Heart right ventricle (tissue), 16 donors: Measurements from ENCODE around the gene PLCL2. TPM values are rescaled to one million over a fixed set of nuclear protein-coding genes. Genes with fewer than 3 reads are reported as not detected.

Experiments used
- ATAC-seq, 8 donors: fragments of 200-7000 bp; cut with Tn5 transposase; one replicate each; pipeline ENCODE4 v1.9.1; 2020; ENCODE audit warnings: mild to moderate bottlenecking in 8 of 8, moderate library complexity in 8 of 8, moderate number of reproducible peaks in 1 of 8
- DNase-seq, 2 donors: peaks; one replicate each; pipeline ENCODE4 v3.0.0-alpha.2; 2020
- H3K27ac ChIP-seq, 10 donors: fragments of 200-600 bp; sonication (generic) in 2 of 10; one replicate each; pipeline versions ENCODE4 v1.5.0 to v1.8.0; 2020 to 2022; ENCODE audit warnings: mild to moderate bottlenecking in 3 of 10
- H3K27me3 ChIP-seq, 7 donors: fragments of 200-600 bp; one replicate each; pipeline ENCODE4 v1.8.0; 2021 to 2022; ENCODE audit warnings: mild to moderate bottlenecking in 2 of 7
- H3K36me3 ChIP-seq, 9 donors: fragments of 200-600 bp; sonication (generic) in 1 of 9; one replicate each; pipeline versions ENCODE4 v1.5.0 to v1.8.0; 2020 to 2022; ENCODE audit warnings: mild to moderate bottlenecking in 2 of 9
- H3K4me1 ChIP-seq, 9 donors: fragments of 200-600 bp; sonication (generic) in 1 of 9; one replicate each; pipeline versions ENCODE4 v1.5.0 to v1.8.0; 2020 to 2022; ENCODE audit warnings: mild to moderate bottlenecking in 4 of 9
- H3K4me3 ChIP-seq, 10 donors: fragments of 200-600 bp; sonication (generic) in 2 of 10; one replicate each; pipeline versions ENCODE4 v1.5.0 to v1.8.0; 2020 to 2022; ENCODE audit warnings: mild to moderate bottlenecking in 7 of 10, moderate library complexity in 2 of 10
- H3K9me3 ChIP-seq, 11 donors: fragments of 200-600 bp in 10 of 11; sonication (generic) in 2 of 11; one replicate each; pipeline versions ENCODE4 v1.5.0 to v1.8.0; 2013 to 2022; ENCODE audit warnings: mild to moderate bottlenecking in 2 of 11, control low read depth in 1 of 11, moderate library complexity in 1 of 11
- WGBS, 2 donors: extraction: QIAGEN DNeasy Blood & Tissue Kit; methylation state at CpG; one replicate each; pipeline ENCODE4 v1.1.7; 2013; ENCODE audit warnings: inconsistent platforms in 1 of 2; 5-methylcytosine and 5-hydroxymethylcytosine counted together
- intact Hi-C, 10 donors: fragments of 100-400 bp; cut with DNase I; formaldehyde crosslinking; loops; one replicate each; pipeline versions ENCODE4 v1.11.1 to v1.14.2; 2022
- polyA plus RNA-seq, 2 donors: library from polyadenylated mRNA; stranded (reverse); fragments of 200-250 nt; gene quantifications; one replicate each; pipeline ENCODE4 v1.2.3, GENCODE V29; 2013
- total RNA-seq, 10 donors: library from RNA; stranded (reverse); fragmentation: NEBNext Ultra II Directional in 3 of 10; extraction: Animal tissue kit (Norgen Biotek cat#: 25700) in 3 of 10; gene quantifications; one replicate each; pipeline versions ENCODE4 v1.2.1 to v1.2.4, GENCODE V29; 2021 to 2023
- TF ChIP-seq, protein P1 (sequence below), 9 donors: fragments of 200-600 bp; sonication (generic) in 2 of 9; IDR thresholded peaks; one replicate each; pipeline versions ENCODE4 v1.5.0 to v1.8.0; 2021 to 2022; ENCODE audit warnings: antibody characterized with exemption in 9 of 9, mild to moderate bottlenecking in 5 of 9, moderate library complexity in 1 of 9
- donor health status: Arrhythmogenic right ventricular cardiomyopathy.
- donor health status: ischemic (EF 13 %, LVEDD 7.1; RV severe dilation, severe dysfunction).
- donor health status: healthy with polysubstance abuse.
- donor health status: DM: no; HTN: yes; CAD: no.
- donor health status: DM: no; HTN: no; CAD: no.
- donor health status: ischemic (EF 25% LVEDD 6.9; RV normal size, moderate dysfunction).
- donor health status: ischemic (EF 25% LVEDD 5.7; RV mildly dilated, moderate dysfunction).
- donor health status: healthy.
- donor health status: DM: yes; HTN: yes; CAD: no.
- donor health status: Ischemic cardiomyopathy.
- donor health status: ischemic (EF 35%, LVEDD 5.7; RV mildly dilated, moderate dysfunction).
- donor health status: nonischemic (EF 11% LVEDD 7.7; RV severe dilation, severe dysfunction).
- donor health status: DM: yes; HTN: yes; CAD: no.
- donor health status: PGD.
- donor health status: ischemic (EF 29% LVEDD 5.4; RV normal size, mild dysfunction).
- donor health status: nonischemic (EF 23%, LVEDD 6.1; RV moderate dilation, normal function).

PLCL2 gene
- total and polyA plus RNA-seq, 12 donors: 8.7 to 79.8 (median 53.0) TPM

DNA sequence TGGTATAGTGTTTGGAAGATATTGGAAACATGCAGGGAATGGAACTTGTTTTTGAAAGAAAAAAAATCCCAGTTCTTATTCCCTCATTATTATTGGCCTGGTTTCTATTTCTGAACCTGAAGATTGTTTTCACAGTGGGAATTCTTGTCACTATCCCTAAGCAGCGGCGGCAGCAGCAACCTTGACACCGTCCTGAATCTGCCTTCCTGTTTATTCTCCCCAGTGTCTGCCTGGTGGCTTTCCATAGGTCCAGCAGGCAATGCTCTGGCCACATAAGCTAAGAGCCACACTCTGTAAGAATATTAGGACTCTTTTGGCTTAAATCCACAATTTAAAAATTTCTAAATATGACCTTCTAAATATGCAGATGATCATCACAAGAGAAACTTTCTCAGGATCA lies 178.0 kb downstream of the PLCL2 start:
- Histone ChIP-seq H3K4me3 (no peak overlapping the region), H3K27ac (peak overlapping the region in 2 of 10 donors; percentile 26 to 65), H3K9me3 (no peaks in the 10 kb centered on the region), H3K27me3 (no peaks in the 10 kb centered on the region), H3K36me3 (peaks cover 0 to 18% (median 0%) of the 10 kb centered on the region in 9 donors), H3K4me1 (peaks cover 0 to 26% (median 14%) of the 10 kb centered on the region in 9 donors)
- TF ChIP-seq, protein P1, sequence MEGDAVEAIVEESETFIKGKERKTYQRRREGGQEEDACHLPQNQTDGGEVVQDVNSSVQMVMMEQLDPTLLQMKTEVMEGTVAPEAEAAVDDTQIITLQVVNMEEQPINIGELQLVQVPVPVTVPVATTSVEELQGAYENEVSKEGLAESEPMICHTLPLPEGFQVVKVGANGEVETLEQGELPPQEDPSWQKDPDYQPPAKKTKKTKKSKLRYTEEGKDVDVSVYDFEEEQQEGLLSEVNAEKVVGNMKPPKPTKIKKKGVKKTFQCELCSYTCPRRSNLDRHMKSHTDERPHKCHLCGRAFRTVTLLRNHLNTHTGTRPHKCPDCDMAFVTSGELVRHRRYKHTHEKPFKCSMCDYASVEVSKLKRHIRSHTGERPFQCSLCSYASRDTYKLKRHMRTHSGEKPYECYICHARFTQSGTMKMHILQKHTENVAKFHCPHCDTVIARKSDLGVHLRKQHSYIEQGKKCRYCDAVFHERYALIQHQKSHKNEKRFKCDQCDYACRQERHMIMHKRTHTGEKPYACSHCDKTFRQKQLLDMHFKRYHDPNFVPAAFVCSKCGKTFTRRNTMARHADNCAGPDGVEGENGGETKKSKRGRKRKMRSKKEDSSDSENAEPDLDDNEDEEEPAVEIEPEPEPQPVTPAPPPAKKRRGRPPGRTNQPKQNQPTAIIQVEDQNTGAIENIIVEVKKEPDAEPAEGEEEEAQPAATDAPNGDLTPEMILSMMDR (IDR thresholded peaks at IDR 0.05): no peak
- intact Hi-C loops: no loop called here
- ATAC-seq (peak in 3 of 8 donors; percentile 46 to 60 (median 59)), DNase-seq (no peak)
- WGBS, 2 donors: 17 to 41% methylated on average over 3 of the region's 3 CpGs

GRCh38 chr3:17063596-17063995 lies 178.8 kb downstream of the PLCL2 start:
- TF ChIP-seq, protein P1 (IDR thresholded peaks at IDR 0.05): no peak
- Histone ChIP-seq H3K4me3 (no peak overlapping the region), H3K36me3 (peaks cover 0 to 27% (median 0%) of the 10 kb centered on the region in 9 donors), H3K4me1 (peaks cover 0 to 24% (median 14%) of the 10 kb centered on the region in 9 donors), H3K27ac (no peak overlapping the region), H3K27me3 (no peaks in the 10 kb centered on the region), H3K9me3 (no peaks in the 10 kb centered on the region)
- intact Hi-C loops: no loop called here
- WGBS, 2 donors: 85 to 90% methylated on average over 3 of the region's 3 CpGs
- DNase-seq (no peak), ATAC-seq (no peak)

DNA sequence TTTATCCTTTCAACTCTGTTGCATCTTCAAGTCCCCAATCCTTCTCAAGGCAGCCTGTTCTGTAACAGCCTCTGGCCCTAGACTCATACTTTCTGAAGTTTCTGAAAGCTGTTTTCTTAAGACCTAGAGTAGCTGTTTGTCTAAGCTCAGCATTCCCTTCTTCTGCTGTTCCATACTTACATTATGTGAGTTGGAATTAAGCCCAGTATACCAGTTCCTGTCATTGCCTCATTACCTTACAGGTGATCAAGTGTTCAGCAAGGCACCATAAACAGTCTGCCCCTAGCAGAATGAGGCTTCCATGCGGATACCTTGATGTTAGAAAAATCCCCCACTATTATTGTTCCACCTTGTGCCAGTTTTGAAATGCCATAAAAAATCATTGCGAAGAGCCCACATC lies 180.6 kb downstream of the PLCL2 start:
- Histone ChIP-seq H3K9me3 (no peaks in the 10 kb centered on the region), H3K4me3 (no peak overlapping the region), H3K27me3 (no peaks in the 10 kb centered on the region), H3K4me1 (peaks cover 0 to 27% (median 19%) of the 10 kb centered on the region in 9 donors), H3K36me3 (peaks cover 0 to 37% (median 0%) of the 10 kb centered on the region in 9 donors), H3K27ac (no peak overlapping the region)
- DNase-seq (no peak), ATAC-seq (no peak)
- intact Hi-C loops: no loop called here
- TF ChIP-seq, protein P1 (IDR thresholded peaks at IDR 0.05): no peak
- 97 to 99% methylated on average over 2 of the region's 2 CpGs for WGBS, 2 donors

DNA sequence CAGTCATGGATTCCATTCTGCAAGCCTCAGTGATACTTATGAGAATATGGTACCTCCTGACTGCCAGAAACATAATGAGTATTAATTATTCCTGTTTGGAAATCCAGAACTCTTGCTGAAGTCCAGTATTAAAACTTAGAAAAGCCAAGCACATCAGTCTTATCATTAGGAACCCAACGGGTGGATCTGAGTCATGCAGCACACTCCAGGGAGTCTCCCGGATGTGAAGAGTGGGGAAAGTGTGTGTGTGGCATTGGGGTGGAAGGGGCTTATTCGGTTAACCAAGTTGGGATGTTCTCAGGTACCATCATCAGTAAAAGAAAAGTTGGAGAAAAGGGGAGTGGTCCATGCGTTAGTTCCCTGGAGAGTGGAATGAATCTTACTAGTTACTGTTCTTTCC lies 181.1 kb downstream of the PLCL2 start:
- WGBS, 2 donors: 85% methylated on average over 4 of the region's 4 CpGs
- Histone ChIP-seq H3K9me3 (no peaks in the 10 kb centered on the region), H3K27ac (no peak overlapping the region), H3K36me3 (peaks cover 0 to 38% (median 0%) of the 10 kb centered on the region in 9 donors), H3K4me3 (no peak overlapping the region), H3K4me1 (peaks cover 0 to 33% (median 24%) of the 10 kb centered on the region in 9 donors), H3K27me3 (no peaks in the 10 kb centered on the region)
- intact Hi-C loops: no loop called here
- ATAC-seq: no peak
- DNase-seq: no peak
- TF ChIP-seq, protein P1 (IDR thresholded peaks at IDR 0.05): no peak
